ENCODE measurements around the gene NFATC4. TPM values are rescaled to one million over a fixed set of nuclear protein-coding genes. Genes with fewer than 3 reads are reported as not detected.
"Not testable (repeated sequence)": the region's sequence is repeated elsewhere in the genome, so short reads cannot be mapped to it uniquely, and the experiment has no call there.

Gene NFATC4
- total and polyA plus RNA-seq, 2 of the 4 experiments (the other 2 are of a cell fraction) = 15.6 to 35.8 TPM

- Histone ChIP-seq H3K36me3 (ENCODE audit: control insufficient read depth, insufficient read depth, low read length) (no peaks in the 10 kb centered on the region), H4K91ac (ENCODE audit: insufficient read depth, low read depth, low read length) (no peak overlapping the region), H3K14ac (replicated peaks; ENCODE audit: low read depth, low read length) (no peak overlapping the region), H4K8ac (ENCODE audit: low read depth in 2 of 2, low read length in 2 of 2) (no peak overlapping the region), H2BK15ac (ENCODE audit: low read depth, low read length) (no peak overlapping the region), H2AK5ac (ENCODE audit: low read depth, low read length) (no peak overlapping the region), H3K4me1 (ENCODE audit: control insufficient read depth, insufficient read depth, low read length) (peaks cover 5% of the 10 kb centered on the region), H3K9ac (ENCODE audit: low read depth, low read length) (no peak overlapping the region), H4K5ac (ENCODE audit: low read depth, low read length) (no peak overlapping the region), H3K4me3 (ENCODE audit: insufficient read depth, low read depth, low read length) (no peak overlapping the region), H3K23ac (ENCODE audit: low read depth, low read length) (no peak overlapping the region), H2BK20ac (ENCODE audit: low read depth, low read length) (no peak overlapping the region), H3K9me1 (ENCODE audit: insufficient read depth, low read length) (peaks cover 5% of the 10 kb centered on the region; the same call in 1 of the 2 replicates), H3K27ac (ENCODE audit: insufficient read depth, low read length) (no peak overlapping the region), H2AK9ac (replicated peaks; ENCODE audit: low read depth, low read length, poor library complexity) (no peak overlapping the region), H3K79me1 (ENCODE audit: low read depth in 1 of 2, low read length in 2 of 2) (no peaks in the 10 kb centered on the region), H2AFZ (replicated peaks; ENCODE audit: low read length, poor library complexity) (no peak overlapping the region), H3K4ac (ENCODE audit: low read depth, low read length) (no peak overlapping the region), H3K4me2 (ENCODE audit: low read depth, low read length) (no peak overlapping the region), H3K56ac (ENCODE audit: extremely low read depth, insufficient read depth, low read length) (no peak overlapping the region), H3K27me3 (ENCODE audit: control insufficient read depth, insufficient read depth, low read length) (peaks cover 10% of the 10 kb centered on the region), H3K9me3 (ENCODE audit: control insufficient read depth, insufficient read depth, low read length) (no peaks in the 10 kb centered on the region), H2BK5ac (ENCODE audit: low read depth, low read length, poor library complexity, severe bottlenecking) (no peak overlapping the region), H4K20me1 (ENCODE audit: insufficient read depth, low read length) (no peaks in the 10 kb centered on the region), H2BK120ac (ENCODE audit: low read depth, low read length) (no peak overlapping the region), H3K18ac (ENCODE audit: low read depth, low read length) (no peak overlapping the region)
- ChIA-PET CTCF (no interaction called here), POLR2A (ENCODE audit: unreplicated experiment) (no interaction called here)
- BruUV-seq (replicated peaks) = no TSS peak
- intact Hi-C loops (cut with micrococcal nuclease) = no loop called here
- DNase-seq (no peak), ATAC-seq (ENCODE audit: low read depth) (no peak)
- in situ Hi-C loops (cut with MboI; ENCODE audit: low sequenced_read_pairs) = no loop called here
- TF ChIP-seq ELK1 (IDR thresholded peaks at IDR 0.05; ENCODE audit: borderline replicate concordance, low read depth, low read length) (no peak), MAZ (IDR thresholded peaks at IDR 0.05; ENCODE audit: borderline replicate concordance, low read depth, low read length) (no peak)
- dilution Hi-C loops (cut with HindIII; ENCODE audit: low sequenced_read_pairs, unreplicated experiment) = no loop called here
- WGBS, 2 experiments (ENCODE audit: extremely low coverage in 2 of 2, insufficient read length in 1 of 2) = no CpG with 5 or more reads among the region's 2 CpGs
Measured at GRCh38 chr14:24387009-24387345, 19.0 kb downstream of the NFATC4 start.

- H3K79me1 ChIP-seq (ENCODE audit: low read depth in 1 of 2, low read length in 2 of 2); H2BK15ac ChIP-seq (ENCODE audit: low read depth, low read length); H2BK20ac ChIP-seq (ENCODE audit: low read depth, low read length); dilution Hi-C loops (cut with HindIII; ENCODE audit: low sequenced_read_pairs, unreplicated experiment); H4K91ac ChIP-seq (ENCODE audit: insufficient read depth, low read depth, low read length); H4K8ac ChIP-seq (ENCODE audit: low read depth in 2 of 2, low read length in 2 of 2); BruUV-seq (replicated peaks); H2AFZ ChIP-seq (replicated peaks; ENCODE audit: low read length, poor library complexity); intact Hi-C loops (cut with micrococcal nuclease); H2BK120ac ChIP-seq (ENCODE audit: low read depth, low read length); ATAC-seq (ENCODE audit: low read depth); H3K27ac ChIP-seq (ENCODE audit: insufficient read depth, low read length); H3K18ac ChIP-seq (ENCODE audit: low read depth, low read length); CTCF ChIA-PET; DNase-seq; in situ Hi-C loops (cut with MboI; ENCODE audit: low sequenced_read_pairs); H4K20me1 ChIP-seq (ENCODE audit: insufficient read depth, low read length); H4K5ac ChIP-seq (ENCODE audit: low read depth, low read length); H3K56ac ChIP-seq (ENCODE audit: extremely low read depth, insufficient read depth, low read length); H3K9me1 ChIP-seq (ENCODE audit: insufficient read depth, low read length); H3K9ac ChIP-seq (ENCODE audit: low read depth, low read length); H2BK5ac ChIP-seq (ENCODE audit: low read depth, low read length, poor library complexity, severe bottlenecking); H3K4me3 ChIP-seq (ENCODE audit: insufficient read depth, low read depth, low read length); H3K36me3 ChIP-seq (ENCODE audit: control insufficient read depth, insufficient read depth, low read length); H3K23ac ChIP-seq (ENCODE audit: low read depth, low read length); POLR2A ChIA-PET (ENCODE audit: unreplicated experiment); H2AK5ac ChIP-seq (ENCODE audit: low read depth, low read length); H3K4me1 ChIP-seq (ENCODE audit: control insufficient read depth, insufficient read depth, low read length); H3K4ac ChIP-seq (ENCODE audit: low read depth, low read length); H2AK9ac ChIP-seq (replicated peaks; ENCODE audit: low read depth, low read length, poor library complexity); H3K14ac ChIP-seq (replicated peaks; ENCODE audit: low read depth, low read length); H3K9me3 ChIP-seq (ENCODE audit: control insufficient read depth, insufficient read depth, low read length); H3K4me2 ChIP-seq (ENCODE audit: low read depth, low read length): not testable (repeated sequence)
- peaks cover 10% of the 10 kb centered on the region for H3K27me3 ChIP-seq (ENCODE audit: control insufficient read depth, insufficient read depth, low read length)
- WGBS, 2 experiments (ENCODE audit: extremely low coverage in 2 of 2, insufficient read length in 1 of 2) = no CpG with 5 or more reads among the region's 5 CpGs
Measured at GRCh38 chr14:24387579-24387978, 19.6 kb downstream of the NFATC4 start.

Measured in IMR-90 (cell line).